Erythroblast (primary cell): ENCODE data around the gene EMD.

Source experiments
- GATA1 ChIP-seq: IDR thresholded peaks from 2 replicates; pipeline ENCODE4 v1.6.1; 2011; ENCODE audit warnings: low read depth, mild to moderate bottlenecking, control low read depth, low read length, moderate library complexity
- POLR2A ChIP-seq: IDR thresholded peaks from 2 replicates; pipeline ENCODE4 v1.6.1; 2011; ENCODE audit warnings: mild to moderate bottlenecking, low read length

DNA sequence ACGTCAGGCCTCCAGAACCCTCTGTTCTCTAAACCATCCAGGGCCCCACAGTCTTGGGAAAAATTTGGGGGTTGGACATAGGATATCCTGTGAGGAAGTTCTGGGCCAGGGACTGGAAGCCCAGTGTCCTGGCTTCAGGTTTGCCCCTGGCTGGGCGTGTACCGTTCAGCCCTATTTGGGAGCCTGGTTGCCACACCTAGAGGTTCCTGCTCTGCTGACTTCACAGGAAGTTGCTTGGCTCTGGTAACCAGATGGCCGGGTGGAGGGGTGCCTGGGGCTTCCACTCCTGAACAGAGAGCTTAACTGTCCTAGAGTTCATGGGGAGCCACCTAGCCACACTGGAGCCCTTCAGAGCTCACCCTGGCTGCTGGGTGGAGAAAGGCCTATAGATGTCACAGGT, 33.4 kb downstream of the EMD start:
- TF ChIP-seq POLR2A = no peak
- TF ChIP-seq GATA1 = no peak
